Putamen (tissue), 1 donor: Measurements from ENCODE around the gene SLC22A1.
"Not testable (repeated sequence)": the region's sequence is repeated elsewhere in the genome, so short reads cannot be mapped to it uniquely, and the experiment has no call there.

ENCODE experiments used
- DNase-seq: peaks from one replicate; pipeline ENCODE4 v3.0.0-alpha.2; 2016; ENCODE audit warnings: low spot score

Gene SLC22A1

DNA sequence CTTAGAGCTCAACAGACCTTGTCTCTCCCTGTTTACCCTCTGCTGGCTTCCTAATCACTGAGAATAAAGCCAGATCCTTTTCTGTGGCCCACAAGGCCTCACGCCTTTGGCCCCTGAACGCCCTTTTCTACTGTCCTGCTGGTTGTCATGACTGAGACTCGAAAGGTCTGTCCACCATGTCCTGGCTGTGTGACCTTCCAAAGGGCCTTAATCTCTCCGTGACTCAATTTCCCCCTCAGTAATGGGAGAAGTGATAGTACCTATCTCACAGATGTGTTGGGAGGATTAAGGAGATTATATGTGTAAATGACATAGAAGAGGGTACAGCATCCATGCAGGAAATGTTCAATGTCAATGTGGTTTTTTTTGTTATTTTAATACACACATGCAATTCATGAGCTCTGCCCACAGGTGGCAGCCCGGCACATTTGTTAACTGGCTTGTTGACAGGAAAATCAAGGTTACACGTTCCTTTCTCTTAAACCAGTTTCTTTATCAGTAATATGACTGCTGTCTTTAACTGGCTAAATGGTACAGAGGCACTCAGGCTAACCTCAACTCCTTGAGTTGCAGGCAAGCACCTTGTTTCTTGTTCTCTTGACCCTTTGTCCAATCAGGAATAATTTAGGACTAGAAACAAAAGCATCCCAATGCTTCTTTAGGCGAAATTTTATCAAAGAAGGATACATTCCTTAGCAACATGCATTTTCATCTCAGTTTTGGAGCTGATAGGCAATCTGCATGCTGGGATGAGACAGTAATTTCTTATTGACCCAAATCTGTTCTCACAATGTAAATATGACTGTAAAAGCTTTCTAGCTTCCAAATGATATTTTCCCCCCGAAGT is 16.6 kb downstream of the SLC22A1 start:
- peak; percentile 10 for DNase-seq

DNA sequence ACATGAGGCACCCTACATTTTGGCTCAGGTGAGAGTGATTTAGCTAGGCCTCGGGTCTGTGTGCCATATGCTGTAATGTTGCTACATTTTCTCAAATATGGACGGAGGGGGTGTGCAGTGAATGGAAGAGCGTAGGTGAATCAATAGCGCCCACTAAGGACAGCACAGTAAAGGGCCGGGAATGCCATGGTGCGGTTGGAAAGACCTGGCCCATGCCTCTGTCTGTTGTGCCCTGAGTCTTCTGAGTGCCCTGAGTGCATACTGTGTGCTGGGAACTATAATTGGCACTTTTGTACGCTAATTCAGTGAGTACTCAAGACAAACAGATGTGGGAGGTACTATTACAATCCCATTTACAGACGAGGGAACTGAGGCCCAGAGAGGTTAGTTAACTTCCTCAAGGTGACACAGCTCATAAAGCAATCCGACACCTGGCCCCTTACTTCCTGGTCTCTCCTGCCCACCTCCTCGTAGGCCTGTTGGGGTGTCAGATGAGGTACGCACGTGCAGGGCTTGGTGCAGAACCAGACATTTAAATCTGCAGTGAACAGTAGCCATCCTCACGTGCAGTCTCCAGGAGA is 17.3 kb downstream of the SLC22A1 start:
- no peak for DNase-seq

DNA sequence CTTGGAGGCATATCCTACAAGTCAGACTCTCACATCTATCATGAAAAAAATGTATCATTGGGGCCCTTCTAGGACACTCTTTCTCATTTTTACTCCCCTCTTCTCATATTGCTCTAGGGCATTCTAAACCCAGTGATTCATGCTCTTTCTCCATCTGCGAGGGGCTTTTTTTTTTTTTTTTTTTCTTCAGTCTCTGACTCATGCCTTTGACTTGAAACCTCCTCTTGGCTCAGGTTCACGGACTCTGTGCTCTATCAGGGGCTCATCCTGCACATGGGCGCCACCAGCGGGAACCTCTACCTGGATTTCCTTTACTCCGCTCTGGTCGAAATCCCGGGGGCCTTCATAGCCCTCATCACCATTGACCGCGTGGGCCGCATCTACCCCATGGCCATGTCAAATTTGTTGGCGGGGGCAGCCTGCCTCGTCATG is 17.8 kb downstream of the SLC22A1 start:
- no peak for DNase-seq

DNA sequence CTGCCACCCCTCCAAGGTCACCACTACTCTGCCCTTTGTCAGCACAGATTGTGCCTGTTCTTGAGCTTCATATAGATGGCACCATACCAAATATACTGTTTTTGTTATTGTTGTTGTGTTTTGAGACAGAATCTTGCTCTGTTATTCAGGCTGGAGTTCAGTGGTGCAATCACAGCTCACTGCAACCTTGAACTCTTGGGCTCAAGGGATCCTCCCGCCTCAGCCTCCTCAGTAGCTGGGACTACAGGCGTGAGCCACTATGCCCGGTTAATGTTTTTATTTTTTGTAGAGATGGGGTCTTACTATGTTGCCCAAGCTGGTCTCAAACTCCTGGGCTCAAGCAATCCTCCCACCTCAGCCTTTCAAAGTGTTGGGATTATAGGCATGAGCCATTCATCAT is 18.9 kb downstream of the SLC22A1 start:
- not testable (repeated sequence) for DNase-seq

DNA sequence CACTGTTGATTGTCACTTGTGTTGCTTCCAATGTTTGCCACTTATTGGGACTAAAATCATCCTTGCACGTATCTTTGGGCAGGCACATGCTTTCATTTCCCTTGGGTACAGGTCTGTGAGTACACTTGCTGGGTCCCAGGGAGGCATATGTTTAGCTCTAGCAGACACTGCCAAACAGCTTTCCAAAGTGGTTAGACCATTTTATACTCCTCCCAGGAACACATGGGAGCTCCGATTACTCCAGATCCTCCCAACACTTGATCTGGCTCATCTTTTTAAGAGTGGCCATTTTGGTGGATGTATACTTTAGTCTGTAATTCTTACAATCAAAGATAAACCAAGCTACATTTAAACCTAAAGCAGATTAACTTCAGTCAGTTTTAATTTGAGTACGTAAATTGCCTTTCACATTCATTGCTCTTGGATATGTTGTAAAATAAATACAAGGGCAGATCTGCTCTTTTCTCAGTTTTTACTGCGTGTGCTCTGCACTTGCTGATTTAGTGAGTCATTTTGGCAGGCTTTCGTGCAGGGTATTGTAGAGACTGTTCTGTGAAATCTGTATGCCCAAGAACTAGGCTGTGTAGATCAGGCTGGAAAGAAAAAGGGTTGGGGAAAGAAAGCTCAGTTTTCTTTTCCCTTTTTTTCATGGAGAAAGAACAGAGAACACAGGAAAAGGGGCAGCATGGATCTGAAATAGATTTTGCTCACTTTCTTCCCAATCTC is 19.5 kb downstream of the SLC22A1 start:
- no peak for DNase-seq

DNA sequence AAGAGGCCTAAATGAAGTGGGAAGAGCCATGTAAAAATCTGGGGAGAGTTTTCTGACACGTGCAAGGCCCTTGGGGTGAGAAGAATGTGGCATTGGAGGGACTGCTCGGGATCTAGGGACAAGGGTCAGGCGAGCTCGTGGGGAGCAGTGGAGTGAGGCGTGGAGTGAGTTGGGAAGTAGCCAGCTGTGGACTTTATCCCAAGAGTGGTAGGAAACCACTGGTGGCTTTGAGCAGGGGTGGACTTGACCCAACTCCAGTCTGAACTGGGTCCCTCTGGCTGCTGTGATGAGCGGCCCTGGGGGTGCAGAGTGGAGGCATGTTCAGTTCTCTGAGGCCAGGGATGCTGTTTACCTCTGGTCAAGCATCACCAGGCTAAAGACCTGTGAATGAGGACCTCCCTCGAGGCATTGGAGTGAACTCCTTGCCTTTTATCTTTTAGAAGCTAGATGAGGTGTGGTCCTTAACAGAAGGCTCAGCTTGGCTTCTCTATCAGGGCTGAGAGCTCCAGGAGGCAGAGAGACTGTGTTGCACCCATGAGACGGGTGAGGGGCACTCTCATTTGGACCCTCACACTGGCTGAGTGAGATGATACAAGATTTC is 20.6 kb downstream of the SLC22A1 start:
- no peak for DNase-seq

DNA sequence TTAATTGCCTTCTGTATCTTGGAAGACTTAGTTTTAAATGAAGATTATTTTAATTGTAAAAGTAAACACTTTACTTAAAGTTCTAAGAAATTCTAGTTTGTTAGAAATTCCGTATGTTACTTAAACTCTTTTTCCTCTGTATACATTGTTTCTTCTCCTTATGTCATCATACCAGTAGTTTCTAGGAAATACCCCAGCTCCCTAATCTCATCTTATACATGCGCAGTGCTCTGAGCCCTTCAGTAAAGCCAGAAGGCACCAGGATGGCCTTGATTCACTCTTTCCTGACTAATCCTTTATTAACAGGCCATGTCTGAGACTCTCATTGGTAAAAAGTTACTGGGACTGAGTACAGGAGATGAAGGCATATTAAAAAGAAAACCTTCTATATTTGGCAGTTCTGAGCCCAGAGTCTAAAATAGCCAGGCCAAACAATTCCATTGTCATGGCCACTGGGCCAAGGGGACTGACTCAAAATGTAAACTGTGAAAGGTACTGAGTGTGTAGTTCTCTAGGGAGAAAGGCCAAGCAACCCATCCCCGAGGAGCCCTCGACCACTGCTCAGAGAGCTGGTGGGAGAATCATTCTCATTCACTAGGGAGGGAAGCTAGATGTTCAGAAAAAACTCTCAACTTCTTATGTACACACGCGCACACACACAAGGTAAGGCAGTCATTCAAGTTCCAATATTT is 25.0 kb downstream of the SLC22A1 start:
- DNase-seq = no peak

DNA sequence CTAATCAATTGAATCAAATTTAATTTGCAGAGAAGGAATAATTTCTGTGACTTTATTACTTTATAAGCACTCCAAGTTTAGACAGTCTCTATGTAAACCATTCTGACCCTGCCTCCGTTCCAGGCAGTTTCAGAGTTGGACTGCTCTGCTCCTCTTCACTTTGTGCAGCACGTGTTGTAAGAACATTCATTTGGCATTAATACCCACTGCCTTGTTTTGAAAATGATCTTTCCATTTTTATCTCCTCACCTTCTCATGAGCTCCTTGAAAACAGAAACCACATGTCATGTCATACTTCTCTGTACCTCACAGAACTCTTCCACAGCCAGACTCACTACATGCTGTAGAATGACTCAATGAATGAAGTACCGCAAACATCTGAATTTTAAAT is 25.5 kb downstream of the SLC22A1 start:
- no peak for DNase-seq

DNA sequence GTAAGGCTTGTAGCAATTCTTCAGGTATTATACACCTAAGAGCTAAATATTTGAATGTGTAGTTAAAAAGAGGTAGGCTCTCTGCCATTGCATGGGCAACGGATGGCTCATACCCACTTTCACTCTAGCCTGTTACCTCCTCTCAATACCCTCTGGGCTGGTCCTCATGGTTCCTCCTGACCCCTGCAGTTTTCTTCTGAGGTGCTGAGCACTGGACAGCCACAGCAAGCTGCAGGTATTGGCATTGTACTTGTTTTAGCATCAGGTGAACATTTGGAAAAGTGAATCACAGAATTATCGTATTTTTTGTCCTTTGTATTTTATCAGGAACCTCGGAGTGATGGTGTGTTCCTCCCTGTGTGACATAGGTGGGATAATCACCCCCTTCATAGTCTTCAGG is 32.9 kb downstream of the SLC22A1 start:
- DNase-seq = no peak

DNA sequence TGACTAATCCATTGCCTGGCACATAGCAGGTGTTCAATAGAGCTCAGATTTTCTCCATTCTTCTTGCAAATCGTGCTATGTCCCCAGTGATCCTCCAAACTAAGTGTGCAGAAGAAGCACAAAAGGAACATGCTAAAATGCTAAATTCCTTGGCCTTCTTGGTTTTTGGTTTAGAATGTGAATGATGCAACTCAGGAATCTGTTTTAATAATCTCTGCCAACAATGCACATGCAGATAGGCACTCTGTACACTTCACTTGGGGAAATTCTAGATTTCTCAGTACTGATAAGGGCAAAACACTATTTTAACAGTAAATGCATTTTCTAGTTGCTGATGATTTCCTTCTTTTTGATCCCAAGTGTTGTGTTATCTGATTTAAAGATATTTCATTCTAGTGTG is 35.2 kb downstream of the SLC22A1 start:
- DNase-seq = no peak

DNA sequence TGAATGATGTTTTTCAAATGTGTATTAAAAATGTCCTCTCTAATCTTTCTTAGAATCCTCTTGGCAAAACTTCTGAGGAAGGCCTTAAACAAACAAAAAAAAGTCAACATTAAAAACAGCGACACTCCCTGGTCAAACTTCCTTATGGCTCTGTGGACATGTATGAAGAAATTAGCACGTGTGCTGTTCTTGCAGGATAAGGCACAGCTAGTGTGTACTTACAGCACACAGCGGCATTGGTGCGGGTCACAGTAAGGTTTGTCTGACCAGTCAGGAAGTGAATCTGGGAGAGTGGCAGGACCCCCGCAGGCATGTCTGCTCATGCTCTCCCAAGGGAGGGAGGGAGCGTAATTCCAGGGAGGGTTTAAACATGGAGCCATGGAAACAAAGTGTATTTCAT is 38.8 kb downstream of the SLC22A1 start:
- no peak for DNase-seq

DNA sequence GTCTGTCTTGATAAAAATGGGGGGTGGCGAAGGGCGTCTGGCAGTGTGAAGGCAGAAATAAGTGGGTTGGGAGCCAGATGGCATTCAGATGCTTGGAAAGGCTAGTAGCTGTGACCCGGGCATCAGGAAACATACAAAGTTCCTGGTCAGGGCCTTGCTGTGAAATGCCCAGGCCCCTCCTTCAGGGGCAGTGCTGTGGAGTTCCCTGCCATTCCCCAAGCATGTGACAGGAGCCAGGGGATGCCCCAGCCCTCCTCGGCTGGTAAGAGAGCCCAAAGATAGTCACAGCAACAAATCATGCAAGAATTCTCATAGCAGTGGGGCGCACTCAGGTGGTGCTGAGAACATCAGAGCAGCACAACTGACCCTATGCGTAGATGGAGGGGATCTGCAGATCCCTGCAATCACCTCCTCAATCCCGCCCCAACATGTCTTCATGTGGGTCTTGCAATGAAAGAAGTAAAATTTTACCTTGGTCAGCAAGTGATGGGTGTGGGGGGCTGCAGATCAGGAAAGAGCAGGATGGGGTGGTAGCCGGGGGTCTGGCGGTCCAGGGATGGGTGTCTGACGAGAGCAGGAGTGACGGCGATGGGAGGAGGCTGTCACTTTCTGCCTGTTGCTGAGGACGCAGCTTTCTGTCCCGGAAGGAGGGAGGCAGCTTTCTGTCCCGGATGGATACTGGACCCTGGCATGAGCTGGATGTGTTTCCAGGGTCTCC is 39.5 kb downstream of the SLC22A1 start:
- no peak for DNase-seq

DNA sequence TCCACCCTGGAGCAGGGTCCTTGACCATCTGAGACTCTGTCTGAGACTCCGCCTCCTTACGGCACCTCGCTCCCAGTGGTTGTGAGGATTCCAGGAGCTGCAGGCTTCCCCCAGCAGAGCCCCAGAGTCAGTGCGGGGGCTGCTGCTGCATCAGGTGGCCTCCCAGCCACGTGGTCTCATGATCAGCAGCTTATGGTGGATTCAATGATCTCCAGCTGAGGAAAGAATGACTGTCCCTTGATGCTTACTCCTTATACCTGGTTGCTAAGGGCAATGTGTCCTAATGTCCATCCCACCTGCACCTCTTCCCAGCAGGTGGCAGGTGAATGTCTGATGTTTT is 40.0 kb downstream of the SLC22A1 start:
- DNase-seq = no peak

DNA sequence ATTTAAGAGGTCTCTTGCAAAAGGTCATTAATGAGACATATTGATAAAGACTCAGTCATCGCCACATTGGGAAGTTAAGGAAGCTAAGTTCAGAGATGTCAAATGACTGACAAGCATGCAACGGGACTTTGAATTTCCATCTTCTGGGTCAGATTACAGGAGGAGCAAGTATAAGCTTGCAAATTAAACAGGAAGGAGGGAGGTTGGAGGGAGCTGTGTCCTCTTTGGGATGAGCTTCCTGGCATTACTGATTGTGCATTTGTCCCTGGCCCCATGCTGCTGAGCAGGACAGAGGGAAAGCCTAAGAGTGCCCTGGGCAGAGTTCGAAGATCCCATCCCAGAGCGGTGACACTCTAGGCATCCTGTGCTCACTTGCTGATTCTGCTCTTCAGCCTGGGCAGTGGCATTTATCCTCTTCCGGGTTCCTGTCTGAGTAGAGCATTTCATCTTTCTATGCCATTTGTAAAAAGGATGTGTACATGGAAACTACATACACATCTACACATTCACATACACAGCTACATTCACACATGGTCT is 40.5 kb downstream of the SLC22A1 start:
- no peak for DNase-seq

DNA sequence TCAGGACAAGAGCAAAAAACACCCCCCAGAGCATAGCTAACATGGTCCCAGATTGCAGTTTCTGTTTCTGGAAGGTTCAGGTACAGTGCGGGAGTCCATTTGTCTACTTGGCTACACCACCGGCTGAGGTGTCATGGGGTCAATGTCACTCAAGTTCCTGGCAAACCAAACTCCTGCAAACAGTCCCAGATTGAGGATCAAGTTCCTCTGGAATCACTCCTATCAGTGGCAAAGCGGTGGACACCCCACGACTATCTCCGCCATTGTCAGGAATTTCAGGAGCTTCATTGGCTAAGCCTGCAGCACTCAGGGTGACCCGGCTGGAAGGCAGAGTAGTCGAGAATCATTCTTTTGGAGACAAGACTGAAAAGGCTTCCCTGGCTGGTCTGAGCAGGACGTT is 41.8 kb downstream of the SLC22A1 start:
- no peak for DNase-seq

DNA sequence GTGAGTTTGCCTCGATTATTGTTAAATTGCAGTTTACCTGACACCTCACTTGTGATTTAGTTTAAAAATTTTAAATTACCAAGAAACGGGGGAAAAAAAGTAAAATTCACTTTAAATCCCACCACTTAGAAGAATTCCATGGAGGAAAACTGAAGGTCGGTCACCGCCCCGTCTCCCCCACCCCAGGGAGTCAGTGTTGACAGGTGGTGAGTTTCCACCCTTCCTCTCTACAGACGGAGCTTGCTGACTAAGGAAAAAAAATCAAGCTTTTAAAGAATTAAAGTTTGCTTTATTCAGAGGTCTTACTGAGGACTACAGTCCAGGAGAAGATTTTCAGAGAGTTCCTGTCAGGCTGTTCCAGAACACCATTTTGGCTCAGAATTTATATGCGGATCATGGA is 42.3 kb downstream of the SLC22A1 start:
- DNase-seq = no peak

DNA sequence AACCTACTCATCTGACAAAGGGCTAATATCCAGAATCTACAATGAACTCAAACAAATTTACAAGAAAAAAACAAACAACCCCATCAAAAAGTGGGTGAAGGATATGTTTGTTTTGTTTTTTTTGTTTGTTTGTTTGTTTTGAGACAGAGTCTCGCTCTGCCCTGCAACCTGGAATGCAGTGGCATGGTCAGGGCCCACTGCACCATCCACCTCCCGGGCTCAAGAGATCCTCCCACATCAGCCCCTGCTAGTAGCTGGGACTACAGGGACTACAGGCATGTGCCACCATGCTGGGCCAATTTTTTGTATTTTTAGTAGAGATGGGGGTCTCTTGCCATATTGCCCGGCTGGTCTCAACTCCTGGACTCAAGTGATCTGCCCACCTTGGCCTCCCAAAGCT is 44.3 kb downstream of the SLC22A1 start:
- DNase-seq = not testable (repeated sequence)

DNA sequence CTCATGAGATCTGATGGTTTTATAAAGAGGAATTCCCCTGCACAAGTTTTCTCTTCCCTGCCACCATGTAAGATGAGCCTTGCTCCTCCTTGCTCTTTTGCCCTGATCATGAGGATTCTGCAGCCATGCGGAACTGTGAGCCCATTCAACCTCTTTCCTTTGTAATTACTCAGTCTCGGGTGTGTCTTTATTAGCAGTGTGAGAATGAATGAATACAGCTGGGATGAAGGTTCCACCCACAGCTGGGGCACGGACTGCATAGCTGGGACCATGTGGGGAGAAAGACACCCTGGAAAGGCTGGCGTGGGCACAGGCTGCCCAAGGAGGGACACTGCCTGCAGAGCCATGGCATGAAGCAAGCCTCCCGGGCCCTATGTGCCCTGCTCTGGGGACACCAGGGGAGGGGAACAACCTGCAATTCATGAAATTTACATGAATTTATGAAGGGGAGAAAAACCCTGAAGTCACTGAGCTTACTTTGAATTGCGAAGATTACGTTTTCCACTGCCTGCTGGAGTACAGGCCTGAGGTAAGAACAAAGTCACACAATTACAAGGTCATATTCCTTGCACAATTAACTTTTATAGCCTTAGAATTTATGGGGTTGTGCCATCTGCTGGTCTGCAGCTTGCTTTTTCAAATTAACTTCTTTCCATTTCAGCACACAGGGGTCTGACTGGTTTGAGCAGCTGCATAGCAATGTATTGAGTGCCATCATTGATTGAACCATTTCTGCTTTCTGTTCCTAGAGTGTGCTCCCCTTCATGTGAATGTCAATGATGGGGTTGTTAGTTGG is 46.2 kb downstream of the SLC22A1 start:
- no peak for DNase-seq

DNA sequence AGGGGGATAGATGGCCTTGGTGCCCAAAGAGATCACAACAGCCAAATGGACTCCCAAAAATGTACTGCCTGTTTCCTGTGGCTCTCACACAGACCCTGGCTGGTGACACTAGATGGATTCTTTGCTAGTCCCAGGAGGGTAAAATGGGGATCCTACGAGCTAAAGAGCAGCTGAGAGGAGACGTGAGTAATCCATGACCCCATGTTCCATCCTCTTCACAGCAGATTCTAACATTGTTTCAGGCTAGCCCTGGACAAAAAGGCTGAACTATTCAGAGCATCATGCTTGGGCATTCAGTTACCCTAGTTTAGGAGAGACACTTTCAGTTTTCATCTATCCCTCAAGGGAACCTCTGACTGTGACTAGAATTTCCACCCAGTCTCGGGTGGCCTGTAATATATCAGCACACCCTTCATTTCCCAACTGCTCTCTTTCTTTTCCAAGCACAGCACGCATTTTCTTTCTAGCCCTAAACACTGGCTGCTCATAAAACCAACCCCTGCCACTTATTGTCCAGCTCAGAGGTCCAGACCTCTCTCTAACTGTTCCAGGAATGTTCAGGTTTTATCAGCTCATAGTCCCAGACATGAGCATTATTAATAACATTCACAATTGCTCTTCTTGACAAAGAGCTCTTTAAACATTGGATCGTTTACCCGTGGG is 48.5 kb downstream of the SLC22A1 start:
- no peak for DNase-seq

DNA sequence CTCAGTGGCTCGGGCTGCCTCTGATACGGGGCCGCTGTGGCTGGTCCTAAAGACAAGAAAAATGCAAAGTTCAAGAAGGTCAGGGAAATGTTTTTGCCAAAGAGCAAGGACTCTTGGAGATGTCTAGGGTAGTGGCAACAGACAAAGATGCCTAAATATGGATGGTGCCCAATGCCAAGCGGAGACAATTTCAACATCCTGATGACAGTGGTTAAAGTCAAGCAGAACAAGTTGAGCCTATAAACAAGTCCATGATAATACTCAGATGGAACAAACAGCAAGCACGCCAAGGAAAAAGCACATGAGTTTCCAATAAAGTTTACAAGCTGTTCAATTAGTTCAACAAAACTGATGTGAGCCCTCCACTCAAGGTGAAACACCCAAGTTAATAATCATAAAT is 51.1 kb downstream of the SLC22A1 start:
- DNase-seq = no peak
